Neuronal stem cell (in vitro differentiated cells): Measurements from ENCODE around the gene PHRF1.

Experiments used
- DNase-seq: peaks from one replicate; pipeline ENCODE4 v3.0.0-alpha.2; 2013; ENCODE audit warnings: low spot score
- H2AFZ ChIP-seq: one replicate; pipeline ENCODE4 v1.6.1; 2013; ENCODE audit warnings: mild to moderate bottlenecking, low read length, inconsistent platforms
- H2AK5ac ChIP-seq: 2 replicates; pipeline ENCODE4 v1.6.1; 2013; ENCODE audit warnings: low read depth, mild to moderate bottlenecking, inconsistent platforms, low read length, moderate library complexity, mixed read lengths
- H2BK120ac ChIP-seq: 2 replicates; pipeline ENCODE4 v1.6.1; 2013; ENCODE audit warnings: low read depth, mild to moderate bottlenecking, inconsistent platforms, low read length, moderate library complexity, mixed read lengths
- H2BK12ac ChIP-seq: one replicate; pipeline ENCODE4 v1.6.1; 2013; ENCODE audit warnings: low read length, inconsistent platforms
- H2BK15ac ChIP-seq: 2 replicates; pipeline ENCODE4 v1.6.1; 2013; ENCODE audit warnings: mild to moderate bottlenecking, low read length, inconsistent platforms, mixed read lengths
- H2BK5ac ChIP-seq: one replicate; pipeline ENCODE4 v1.6.1; 2013; ENCODE audit warnings: inconsistent platforms, mild to moderate bottlenecking, low read length, moderate library complexity
- H3K14ac ChIP-seq: one replicate; pipeline ENCODE4 v1.6.1; 2013; ENCODE audit warnings: low read length, inconsistent platforms
- H3K18ac ChIP-seq: 2 replicates; pipeline ENCODE4 v1.6.1; 2013; ENCODE audit warnings: low read length, inconsistent platforms
- H3K23ac ChIP-seq: 2 replicates; pipeline ENCODE4 v1.6.1; 2013; ENCODE audit warnings: low read depth, mild to moderate bottlenecking, mixed read lengths, low read length, inconsistent platforms; ENCODE audit not compliant: poor library complexity
- H3K27ac ChIP-seq: replicated peaks from 3 replicates; pipeline ENCODE4 v1.5.1; 2013; ENCODE audit warnings: low read length, inconsistent platforms
- H3K27me3 ChIP-seq, 3 experiments: 2 replicates each; pipeline ENCODE4 v1.6.1; 2013; ENCODE audit warnings: low read length in 3 of 3, mild to moderate bottlenecking in 2 of 3, inconsistent platforms in 1 of 3, low read depth in 1 of 3, mixed read lengths in 1 of 3, moderate library complexity in 1 of 3; ENCODE audit not compliant: control insufficient read depth in 3 of 3, insufficient read depth in 3 of 3
- H3K36me3 ChIP-seq, 2 donors: replicated peaks in 1 of 2; 2 replicates each; pipeline ENCODE4 v1.6.1; 2013; ENCODE audit warnings: low read length in 2 of 2; ENCODE audit not compliant: control insufficient read depth in 2 of 2, insufficient read depth in 2 of 2
- H3K4ac ChIP-seq: 2 replicates; pipeline ENCODE4 v1.6.1; 2013; ENCODE audit warnings: inconsistent platforms, mild to moderate bottlenecking, low read length, moderate library complexity
- H3K4me1 ChIP-seq, 2 donors: 1 replicate in 1 of 2; 2 replicates in 1 of 2; pipeline ENCODE4 v1.6.1; 2013; ENCODE audit warnings: low read length in 2 of 2, low read depth in 1 of 2; ENCODE audit not compliant: control insufficient read depth in 2 of 2, insufficient read depth in 1 of 2
- H3K4me2 ChIP-seq: one replicate; pipeline ENCODE4 v1.6.1; 2013; ENCODE audit warnings: mild to moderate bottlenecking, low read length, inconsistent platforms; ENCODE audit not compliant: insufficient read depth, poor library complexity, severe bottlenecking
- H3K4me3 ChIP-seq, 2 donors: 2 replicates each; pipeline ENCODE4 v1.5.1; 2013; ENCODE audit warnings: low read length in 2 of 2, mild to moderate bottlenecking in 2 of 2, inconsistent platforms in 1 of 2, moderate library complexity in 1 of 2
- H3K79me1 ChIP-seq: one replicate; pipeline ENCODE4 v1.6.1; 2013; ENCODE audit warnings: low read depth, mild to moderate bottlenecking, inconsistent platforms, low read length, moderate library complexity
- H3K9ac ChIP-seq: one replicate; pipeline ENCODE4 v1.6.1; 2013; ENCODE audit warnings: mild to moderate bottlenecking, low read depth, low read length, inconsistent platforms; ENCODE audit not compliant: poor library complexity
- H3K9me3 ChIP-seq, 2 donors: replicated peaks in 1 of 2; 2 replicates each; pipeline versions ENCODE3 to v1.6.1; 2013; ENCODE audit warnings: low read length in 2 of 2, mild to moderate bottlenecking in 2 of 2, inconsistent platforms in 1 of 2, low read depth in 1 of 2, mixed read lengths in 1 of 2, moderate library complexity in 1 of 2; ENCODE audit not compliant: control insufficient read depth in 2 of 2, insufficient read depth in 1 of 2
- H4K8ac ChIP-seq: one replicate; pipeline ENCODE4 v1.6.1; 2013; ENCODE audit warnings: low read depth, mild to moderate bottlenecking, inconsistent platforms, low read length, moderate library complexity
- H4K91ac ChIP-seq: one replicate; pipeline ENCODE4 v1.6.1; 2013; ENCODE audit warnings: low read length, low read depth, mild to moderate bottlenecking, inconsistent platforms; ENCODE audit not compliant: poor library complexity
- WGBS, 2 donors: extraction: QIAGEN DNeasy Blood & Tissue Kit; methylation state at CpG; one replicate each; pipeline ENCODE4 v1.1.7; 2013; ENCODE audit warnings: missing lambda C conversion rate in 2 of 2, mixed read lengths in 1 of 2; ENCODE audit not compliant: insufficient read length in 2 of 2, insufficient replicate concordance in 1 of 2; ENCODE audit errors: extremely low coverage in 2 of 2; 5-methylcytosine and 5-hydroxymethylcytosine counted together

PHRF1 gene

DNA sequence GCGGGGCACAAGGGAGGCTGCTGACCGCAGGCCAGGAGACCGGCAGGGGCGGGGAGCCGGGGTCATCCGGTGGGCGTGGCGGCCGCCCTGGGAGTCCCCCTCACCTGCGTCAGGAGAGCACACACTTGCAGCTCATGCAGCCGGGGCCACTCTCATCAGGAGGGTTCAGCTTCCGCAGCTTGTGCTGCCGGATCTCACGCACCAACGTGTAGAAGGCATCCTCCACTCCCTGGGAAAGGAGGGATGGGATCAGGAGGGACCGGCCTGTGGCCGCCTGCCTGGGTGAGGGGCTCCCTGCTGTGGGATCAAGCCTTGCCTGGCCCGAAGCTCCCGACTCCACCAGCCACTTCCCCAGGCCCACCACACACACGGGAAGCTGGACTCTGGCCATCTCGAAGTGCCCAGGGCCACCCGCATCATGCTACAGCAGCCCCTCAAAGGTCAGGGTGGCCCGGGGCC lies 43.7 kb upstream of the PHRF1 start:
- H3K79me1 ChIP-seq = peaks cover 9% of the 10 kb centered on the region
- H3K14ac ChIP-seq = no peak overlapping the region
- peaks cover 0 to 14% (median 4%) of the 10 kb centered on the region in 3 experiments for H3K27me3 ChIP-seq
- H3K4ac ChIP-seq = no peak overlapping the region
- peaks cover 11 to 13% of the 10 kb centered on the region in 2 donors for H3K4me1 ChIP-seq
- H3K18ac ChIP-seq = no peak overlapping the region
- no peak overlapping the region for H2AK5ac ChIP-seq
- no peak overlapping the region for H3K27ac ChIP-seq
- WGBS, 2 donors = no CpG with 5 or more reads among the region's 23 CpGs
- no peak overlapping the region for H3K9ac ChIP-seq
- no peak overlapping the region for H2BK120ac ChIP-seq
- H2BK15ac ChIP-seq = no peak overlapping the region
- no peak overlapping the region for H3K23ac ChIP-seq
- no peak overlapping the region for H4K8ac ChIP-seq
- no peak for DNase-seq
- no peak overlapping the region for H2BK12ac ChIP-seq
- H3K36me3 ChIP-seq = peaks cover 22 to 33% of the 10 kb centered on the region in 2 donors
- no peak overlapping the region for H2BK5ac ChIP-seq
- peaks cover 0 to 2% of the 10 kb centered on the region in 2 donors for H3K9me3 ChIP-seq
- no peak overlapping the region for H2AFZ ChIP-seq
- H4K91ac ChIP-seq = no peak overlapping the region
- H3K4me2 ChIP-seq = no peak overlapping the region
- H3K4me3 ChIP-seq = no peak overlapping the region

DNA sequence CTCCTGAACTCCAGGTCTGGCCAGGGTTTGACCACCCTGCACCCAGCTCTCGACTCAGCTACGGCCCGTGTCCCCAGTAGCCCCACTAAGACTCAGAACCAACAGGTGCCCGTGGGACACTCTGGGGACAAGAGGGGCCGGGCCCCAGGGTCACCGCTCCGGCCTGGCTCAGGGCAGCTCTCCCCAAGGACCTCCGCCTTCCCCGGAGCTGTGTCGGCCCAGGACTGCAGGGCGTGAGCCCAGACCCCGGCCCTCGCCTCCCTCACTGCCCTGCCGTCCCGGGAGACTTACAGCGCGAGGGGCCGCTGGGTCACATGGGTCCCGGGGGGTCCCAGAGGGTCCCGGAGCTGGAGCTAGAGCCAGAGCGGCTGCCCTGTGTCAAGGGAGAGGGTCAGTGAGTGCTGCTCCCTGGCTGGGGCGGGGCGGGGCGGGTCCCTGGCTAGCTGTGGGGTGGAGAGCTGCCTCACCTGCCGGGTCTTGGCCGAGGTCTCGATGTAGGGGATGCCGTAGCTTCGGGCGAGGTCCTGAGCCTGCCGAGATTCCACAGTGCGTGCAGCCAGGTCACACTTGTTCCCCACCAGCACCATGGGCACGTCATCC lies 43.2 kb upstream of the PHRF1 start:
- peaks cover 22 to 33% of the 10 kb centered on the region in 2 donors for H3K36me3 ChIP-seq
- H2AFZ ChIP-seq = no peak overlapping the region
- peaks cover 0 to 20% (median 4%) of the 10 kb centered on the region in 3 experiments for H3K27me3 ChIP-seq
- no peak overlapping the region for H3K4me2 ChIP-seq
- H3K9ac ChIP-seq = peak overlapping the region; percentile 70
- peak overlapping the region in 1 of 2 donors; percentile 76 for H3K4me3 ChIP-seq
- H3K14ac ChIP-seq = no peak overlapping the region
- H2BK12ac ChIP-seq = peak overlapping the region; percentile 22
- peaks cover 9% of the 10 kb centered on the region for H3K79me1 ChIP-seq
- no peak overlapping the region for H3K18ac ChIP-seq
- no peak overlapping the region for H2BK5ac ChIP-seq
- no peak overlapping the region for H2BK15ac ChIP-seq
- H2BK120ac ChIP-seq = no peak overlapping the region
- peaks cover 0 to 2% of the 10 kb centered on the region in 2 donors for H3K9me3 ChIP-seq
- no peak overlapping the region for H2AK5ac ChIP-seq
- no peak overlapping the region for H3K27ac ChIP-seq
- WGBS, 2 donors = no CpG with 5 or more reads among the region's 33 CpGs
- peak overlapping the region; percentile 85 for H3K23ac ChIP-seq
- H4K91ac ChIP-seq = no peak overlapping the region
- H3K4me1 ChIP-seq = peaks cover 12 to 18% of the 10 kb centered on the region in 2 donors
- peak overlapping the region; percentile 53 for H3K4ac ChIP-seq
- no peak overlapping the region for H4K8ac ChIP-seq
- DNase-seq = no peak

DNA sequence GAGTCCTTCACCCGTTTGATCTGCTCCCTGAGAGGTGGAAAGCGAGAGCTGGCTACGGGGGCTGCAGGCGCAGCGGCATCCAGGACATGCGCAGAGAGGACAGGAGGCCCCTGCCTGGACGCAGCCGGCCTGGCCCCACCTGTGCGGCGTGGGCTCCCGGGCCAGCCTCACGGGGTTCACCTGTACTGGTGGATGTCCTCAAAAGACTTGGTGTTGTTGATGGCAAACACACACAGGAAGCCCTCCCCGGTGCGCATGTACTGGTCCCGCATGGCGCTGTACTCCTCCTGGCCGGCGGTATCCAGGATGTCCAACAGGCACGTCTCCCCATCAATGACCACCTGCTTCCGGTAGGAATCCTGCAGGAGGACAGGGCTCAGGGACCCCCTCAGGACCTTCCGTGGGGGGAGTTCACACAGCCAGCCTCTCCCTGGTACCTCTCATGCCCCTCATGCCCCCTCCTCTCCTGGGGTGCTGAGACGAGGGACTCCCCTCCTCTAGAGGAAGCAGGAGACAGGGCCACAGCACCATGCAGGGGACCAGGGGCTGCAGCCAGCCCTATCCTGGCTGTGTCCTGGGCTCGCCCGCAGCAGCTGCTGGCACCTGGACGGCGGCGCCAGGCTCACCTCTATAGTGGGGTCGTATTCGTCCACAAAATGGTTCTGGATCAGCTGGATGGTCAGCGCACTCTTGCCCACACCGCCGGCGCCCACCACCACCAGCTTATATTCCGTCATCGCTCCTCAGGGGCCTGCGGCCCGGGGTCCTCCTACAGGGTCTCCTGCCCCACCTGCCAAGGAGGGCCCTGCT lies 42.5 kb upstream of the PHRF1 start:
- Histone ChIP-seq H3K79me1 (peaks cover 11% of the 10 kb centered on the region), H3K27me3 (peaks cover 0 to 27% (median 4%) of the 10 kb centered on the region in 3 experiments), H4K8ac (no peak overlapping the region), H3K23ac (peak overlapping the region; percentile 85), H3K36me3 (peaks cover 22 to 33% of the 10 kb centered on the region in 2 donors), H2BK5ac (no peak overlapping the region), H3K14ac (peak overlapping the region; percentile 82), H3K9ac (peak overlapping the region; percentile 91), H3K4me3 (peak overlapping the region in 1 of 2 donors; percentile 76), H3K4ac (peak overlapping the region; percentile 53), H2BK120ac (no peak overlapping the region), H2AFZ (no peak overlapping the region), H3K27ac (no peak overlapping the region), H2BK15ac (no peak overlapping the region), H3K18ac (no peak overlapping the region), H2AK5ac (peak overlapping the region; percentile 88), H3K4me2 (peak overlapping the region; percentile 86), H2BK12ac (peak overlapping the region; percentile 88), H3K4me1 (peaks cover 12 to 21% of the 10 kb centered on the region in 2 donors), H3K9me3 (peaks cover 0 to 2% of the 10 kb centered on the region in 2 donors), H4K91ac (peak overlapping the region; percentile 53)
- DNase-seq = no peak
- no CpG with 5 or more reads among the region's 37 CpGs for WGBS, 2 donors
